LoVo (cell line): ENCODE measurements around the gene ZNF827.

Experiments used
- DNase-seq: peaks from one replicate; pipeline ENCODE4 v3.0.0-alpha.2; 2016; ENCODE audit warnings: low spot score

The ZNF827 gene

DNA sequence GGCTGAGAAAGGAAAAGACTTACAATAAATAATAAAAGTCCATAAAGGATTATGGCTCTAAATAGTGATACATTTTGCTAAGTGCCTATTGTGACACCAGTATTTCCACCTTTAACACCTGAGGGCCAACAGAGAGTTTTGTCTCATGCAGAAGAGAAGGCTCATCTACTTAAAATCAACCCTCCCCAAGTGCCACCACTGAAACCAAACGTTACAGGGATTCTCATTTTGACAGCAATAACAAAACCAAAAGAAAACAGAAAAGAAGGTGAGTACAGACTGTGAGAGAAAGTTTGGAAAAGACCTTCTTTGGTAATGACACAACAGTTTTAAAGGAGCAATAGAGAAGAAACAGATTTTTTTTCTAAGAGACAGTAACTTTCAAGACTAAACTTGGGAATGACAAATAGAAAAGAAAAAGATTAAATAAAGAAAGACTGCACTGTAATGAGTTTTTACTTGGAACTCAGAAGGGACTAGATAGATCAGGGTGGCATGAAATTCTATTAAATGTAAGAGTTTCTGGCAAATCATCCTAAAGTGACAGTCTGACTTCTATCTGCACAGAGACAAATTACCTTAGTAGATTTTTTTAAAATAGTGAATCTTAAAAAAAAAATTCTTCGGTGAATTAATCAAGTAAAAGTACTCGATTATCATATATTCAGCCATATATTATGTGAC lies 109.7 kb downstream of the ZNF827 start:
- no peak for DNase-seq

DNA sequence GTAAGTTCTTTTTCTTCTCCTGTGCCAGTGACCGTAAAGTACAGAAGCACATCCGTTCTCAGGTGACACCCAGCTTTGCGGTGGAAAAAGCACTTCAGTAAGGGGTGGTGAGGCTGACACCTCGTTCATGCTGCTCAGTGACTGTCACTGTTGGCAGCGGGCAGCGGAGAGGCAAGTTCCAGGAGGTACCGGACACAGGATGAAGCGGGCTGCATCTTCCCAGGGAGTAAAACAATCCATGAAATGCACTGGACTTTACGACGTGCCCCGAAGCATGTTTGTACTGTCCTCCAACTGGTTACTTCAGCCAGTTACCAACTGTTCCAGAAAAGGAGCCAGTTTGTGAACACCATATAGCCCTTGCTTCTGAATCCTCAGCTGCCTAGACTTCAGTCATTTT lies 110.7 kb downstream of the ZNF827 start:
- no peak for DNase-seq

DNA sequence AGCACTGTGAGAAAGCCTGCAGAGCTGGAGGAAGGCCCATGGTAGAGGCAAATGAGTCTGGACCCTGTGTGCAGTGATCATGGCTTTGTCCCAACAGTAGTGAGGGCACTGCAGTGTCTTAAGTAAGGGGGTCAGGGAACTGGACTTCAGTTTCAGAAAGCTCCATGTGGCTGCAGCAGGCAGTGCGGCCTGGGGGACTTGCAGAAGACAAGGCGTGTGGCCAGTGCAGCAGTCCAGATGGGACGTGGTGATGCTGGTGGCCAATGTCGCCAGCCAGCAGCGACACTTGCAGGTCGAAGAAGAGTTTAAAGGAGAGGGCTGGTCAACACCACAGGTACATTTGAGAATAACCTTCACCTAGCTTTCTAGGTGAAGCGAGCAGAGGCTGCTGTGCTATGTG lies 113.4 kb downstream of the ZNF827 start:
- DNase-seq: no peak

DNA sequence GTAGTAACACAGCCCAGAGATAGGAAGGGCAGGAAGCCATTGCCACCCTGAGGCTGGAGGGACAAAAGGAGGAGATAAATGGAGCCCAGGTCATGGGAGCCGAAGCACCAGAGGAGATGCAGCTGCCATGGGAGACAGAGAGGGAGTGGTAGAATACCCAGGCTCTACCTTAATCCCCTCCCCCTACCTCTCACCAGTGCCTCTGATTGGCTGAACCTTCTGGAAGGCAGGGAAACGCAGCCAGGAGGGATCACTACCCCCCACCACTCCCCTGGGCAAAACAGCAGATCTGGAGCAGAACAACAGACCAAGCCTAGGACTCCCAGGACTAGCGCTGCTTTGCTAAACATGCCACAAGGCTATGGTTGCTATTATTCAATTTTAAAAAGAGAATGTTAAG lies 114.2 kb downstream of the ZNF827 start:
- no peak for DNase-seq

DNA sequence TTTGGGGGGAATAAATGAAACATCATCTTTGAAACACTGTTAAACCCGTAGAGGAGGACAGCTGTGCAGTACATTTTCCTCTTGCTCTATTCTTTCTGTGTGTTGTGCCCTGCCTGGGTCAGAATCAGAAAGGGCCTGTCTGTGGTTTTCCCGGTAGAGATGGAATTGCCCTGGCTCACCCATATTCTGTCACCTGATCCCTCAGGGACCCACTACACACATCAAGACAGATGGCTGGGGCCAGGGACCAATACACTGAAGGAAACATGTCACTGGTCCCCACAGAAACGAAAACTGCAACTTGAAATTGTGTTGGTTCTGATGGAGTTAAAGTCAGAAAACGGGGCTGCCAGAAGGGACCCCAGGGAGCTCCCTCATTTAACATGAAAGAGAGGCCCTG lies 114.9 kb downstream of the ZNF827 start:
- no peak for DNase-seq

DNA sequence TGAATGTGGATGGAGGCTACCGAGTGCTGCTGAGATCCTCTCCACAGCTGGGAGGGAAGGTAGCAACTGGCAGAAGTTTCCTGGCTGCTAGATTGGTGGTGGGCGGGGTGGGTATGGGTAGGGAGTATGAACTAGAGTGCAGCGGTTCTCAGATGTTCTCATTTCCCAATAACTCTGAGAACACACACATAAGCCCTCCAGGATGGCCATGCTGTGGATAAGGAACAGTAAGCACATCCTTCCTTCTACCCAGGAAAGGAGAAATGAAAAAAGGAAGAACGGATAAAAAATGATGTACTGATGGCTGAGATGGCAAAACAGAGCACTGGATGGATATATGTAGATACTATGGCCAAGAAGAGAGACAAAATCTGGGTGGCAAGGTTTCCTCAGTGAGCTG lies 116.0 kb downstream of the ZNF827 start:
- no peak for DNase-seq

DNA sequence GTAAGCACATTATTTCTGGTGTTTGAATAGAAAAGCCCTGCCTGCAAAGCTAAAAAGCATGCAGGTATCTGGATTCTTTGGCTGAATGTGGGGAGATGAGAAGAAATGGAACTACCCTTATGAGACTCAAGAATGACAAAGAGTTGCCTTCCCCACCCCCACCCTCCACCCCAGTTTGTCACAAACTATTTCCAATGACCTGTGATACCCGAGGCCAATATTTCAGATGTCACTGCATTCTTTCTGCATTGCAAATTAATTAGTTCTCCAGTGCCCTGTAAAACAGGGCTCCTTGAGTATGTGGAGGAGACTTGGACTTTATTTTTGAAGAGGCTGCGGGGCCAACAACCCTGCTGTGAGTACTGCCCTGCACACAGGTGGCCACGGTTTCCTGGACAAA lies 116.4 kb downstream of the ZNF827 start:
- DNase-seq: no peak

DNA sequence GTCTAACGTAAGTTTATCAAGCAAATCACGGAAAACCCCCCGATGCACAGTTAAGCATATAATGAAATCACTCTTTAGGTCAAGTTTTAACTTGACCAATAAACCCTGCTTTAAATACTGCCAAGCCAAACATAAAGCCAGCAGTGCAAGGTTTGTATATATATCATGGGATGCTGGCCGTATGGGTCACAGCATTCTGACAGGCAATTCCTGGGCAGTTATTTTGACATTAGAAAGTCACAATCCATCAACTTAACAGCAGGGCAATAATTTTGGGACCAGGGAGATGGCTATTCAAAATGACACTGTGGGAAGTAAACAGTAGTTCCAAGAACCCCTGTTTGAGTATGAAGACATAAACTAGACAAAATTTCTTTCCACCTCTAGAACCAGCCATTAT lies 116.9 kb downstream of the ZNF827 start:
- no peak for DNase-seq

DNA sequence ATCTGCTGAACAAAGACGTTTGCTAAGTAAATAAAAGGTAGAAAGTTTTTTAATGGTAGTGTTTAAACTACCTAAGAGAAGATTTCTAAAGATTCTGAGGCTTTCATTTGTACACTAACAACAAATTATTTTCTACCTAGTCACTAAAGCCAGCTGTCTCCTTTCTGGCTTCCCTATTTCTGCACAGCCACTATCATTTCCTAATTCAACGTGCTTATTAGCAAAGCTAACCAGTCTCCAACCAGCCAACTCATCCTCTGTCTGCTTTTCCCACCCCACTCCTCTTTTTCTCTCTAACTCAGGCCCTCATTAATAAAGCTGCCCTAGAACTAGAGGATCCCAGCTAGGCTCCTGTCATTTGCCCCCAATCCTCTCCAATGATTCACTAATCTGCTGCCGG lies 118.2 kb downstream of the ZNF827 start:
- DNase-seq: no peak

DNA sequence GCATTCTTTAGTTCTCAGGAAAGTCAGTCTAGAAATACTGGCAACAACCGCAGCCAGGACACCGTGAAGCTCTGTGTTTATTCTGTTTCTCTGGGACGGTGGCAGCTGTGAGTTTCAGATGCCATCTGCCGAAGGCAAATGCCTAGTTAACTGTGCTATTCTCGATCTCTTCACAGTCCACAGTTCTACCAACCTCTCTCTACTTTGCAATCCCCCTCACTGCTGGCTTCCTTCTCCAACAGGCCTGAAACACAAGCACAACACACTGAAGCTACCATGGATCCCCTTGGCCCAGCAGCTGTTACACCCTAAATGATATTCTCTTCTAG lies 118.8 kb downstream of the ZNF827 start:
- no peak for DNase-seq

DNA sequence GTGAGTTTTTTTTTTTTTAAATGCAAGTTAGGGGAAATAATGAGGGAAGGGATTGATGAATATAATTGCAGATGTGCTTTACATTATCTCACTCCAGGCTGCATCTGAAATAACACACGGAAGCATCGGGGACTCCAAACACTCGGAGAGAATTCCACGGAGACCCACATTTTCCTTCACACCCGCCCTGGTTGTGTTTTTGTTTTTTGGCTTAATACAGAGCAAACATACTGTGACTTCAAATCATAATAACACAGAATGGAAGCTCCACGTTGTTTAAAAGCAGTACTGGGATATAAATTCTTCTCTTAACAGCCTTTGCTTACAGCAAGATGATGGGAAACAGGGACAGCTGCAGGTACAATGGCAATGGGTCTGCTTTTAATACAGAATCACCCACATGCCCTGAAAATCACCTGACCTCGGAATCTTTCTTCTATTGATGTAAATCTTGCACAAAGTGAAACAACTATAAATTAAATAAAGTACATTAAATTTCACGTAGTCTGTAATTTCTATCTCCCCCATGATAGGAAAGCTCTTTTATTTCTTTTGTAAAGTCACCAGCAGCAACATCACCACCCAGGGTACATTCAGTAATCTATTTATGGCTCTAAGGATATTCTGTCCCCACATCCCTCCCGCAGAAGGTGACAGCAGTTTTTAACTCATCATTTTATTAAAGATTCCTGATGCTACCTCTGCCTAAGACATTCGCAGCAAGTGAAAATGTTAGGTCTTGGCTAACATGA lies 119.3 kb downstream of the ZNF827 start:
- no peak for DNase-seq

DNA sequence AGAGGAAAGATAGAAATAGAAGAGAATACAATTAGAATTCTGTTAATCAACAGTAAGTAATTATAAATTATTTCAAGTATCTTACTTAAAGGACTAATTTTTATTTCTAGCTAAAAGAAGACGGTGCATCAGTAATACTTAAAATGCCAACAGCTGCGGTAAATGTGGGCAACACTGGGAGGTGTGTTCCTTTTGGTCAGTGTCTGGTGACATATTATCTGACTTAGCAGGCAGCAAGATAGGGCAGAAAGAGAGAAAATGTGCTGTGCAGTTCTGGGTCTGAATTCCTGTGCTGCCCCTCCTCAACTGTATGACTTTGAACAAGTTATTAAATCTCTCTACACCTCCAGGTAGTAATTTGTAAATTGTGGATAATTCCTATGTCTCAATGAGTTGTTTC lies 120.6 kb downstream of the ZNF827 start:
- no peak for DNase-seq

DNA sequence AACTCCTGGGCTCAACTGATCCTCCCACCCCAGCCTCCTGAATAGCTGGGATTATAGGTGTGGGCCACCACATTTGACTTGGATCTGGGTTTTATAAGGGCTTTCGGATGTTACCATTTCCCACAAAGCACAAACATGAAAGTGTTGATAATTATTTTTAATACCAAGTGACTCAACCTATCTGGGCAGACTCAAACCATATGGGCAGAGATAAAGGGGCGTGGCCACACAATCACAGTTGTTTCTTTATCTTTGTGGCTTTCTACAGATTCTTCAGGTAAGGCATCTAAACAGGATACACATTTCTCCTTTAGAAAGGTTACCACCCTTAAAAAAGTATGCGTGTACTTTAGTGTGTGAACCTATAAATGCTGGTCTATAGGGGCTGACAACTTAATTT lies 122.5 kb downstream of the ZNF827 start:
- no peak for DNase-seq

DNA sequence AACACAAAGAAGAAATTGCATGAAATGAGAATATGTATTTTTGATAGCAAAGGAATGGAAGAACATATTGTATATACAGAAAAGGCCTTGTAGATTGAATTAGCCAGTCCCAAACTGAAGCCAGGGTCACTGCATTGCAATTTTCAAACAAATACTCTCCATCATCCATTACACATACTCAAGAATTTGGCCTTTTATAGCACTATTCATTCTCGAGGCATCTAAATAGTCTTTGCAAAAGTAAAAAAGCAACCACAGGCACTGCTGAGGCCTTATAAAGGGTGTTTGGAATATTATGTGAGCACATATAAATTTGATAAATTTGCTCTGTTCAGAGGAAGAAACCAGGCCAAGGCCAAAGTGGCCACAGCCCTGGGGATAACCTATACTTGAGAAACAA lies 123.0 kb downstream of the ZNF827 start:
- DNase-seq: no peak

DNA sequence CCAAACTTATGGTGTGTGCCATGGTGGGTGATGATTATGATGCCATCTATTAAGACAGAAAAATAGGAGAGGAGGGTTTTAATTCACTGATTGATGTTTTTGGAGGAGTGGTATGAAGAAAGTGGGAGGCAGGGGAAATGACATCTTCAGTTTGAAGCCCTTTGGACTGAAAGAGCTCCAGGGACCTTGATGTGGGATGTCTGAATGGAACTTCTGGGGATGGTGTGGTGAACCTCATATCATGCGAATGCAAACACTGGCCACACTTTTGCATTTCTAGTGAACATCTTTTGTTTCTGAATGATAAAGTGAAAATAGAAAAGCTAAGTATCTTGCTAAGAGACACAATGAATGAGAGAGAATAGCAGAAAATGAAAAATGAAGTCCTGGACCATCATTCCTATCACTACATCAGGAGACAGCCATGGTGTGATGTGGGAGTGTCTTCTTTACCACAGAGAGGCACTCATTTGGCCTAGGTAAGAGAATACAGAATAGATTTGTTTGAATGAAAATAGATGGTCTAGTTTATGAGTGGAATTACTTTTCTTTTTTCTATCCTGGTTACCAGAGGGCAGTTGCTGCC lies 123.5 kb downstream of the ZNF827 start:
- no peak for DNase-seq

DNA sequence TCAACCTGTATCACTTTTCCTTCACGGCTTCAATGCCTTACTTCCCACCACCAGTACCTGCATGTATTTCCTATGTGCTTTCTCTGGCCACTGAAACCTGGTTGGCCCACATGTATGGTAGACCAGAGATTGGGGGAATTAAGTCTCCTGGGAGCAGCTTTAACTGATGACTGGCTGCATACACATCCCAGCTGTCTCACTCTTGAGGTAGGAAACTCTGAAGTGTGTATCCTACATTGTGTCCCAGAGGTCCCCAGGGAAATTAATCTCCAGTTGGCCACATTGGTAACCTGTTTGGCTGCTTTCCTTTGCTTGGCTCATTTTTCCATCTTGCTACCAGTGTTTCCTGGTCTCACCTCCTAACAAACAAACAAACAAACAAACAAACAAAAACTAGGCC lies 124.4 kb downstream of the ZNF827 start:
- no peak for DNase-seq

DNA sequence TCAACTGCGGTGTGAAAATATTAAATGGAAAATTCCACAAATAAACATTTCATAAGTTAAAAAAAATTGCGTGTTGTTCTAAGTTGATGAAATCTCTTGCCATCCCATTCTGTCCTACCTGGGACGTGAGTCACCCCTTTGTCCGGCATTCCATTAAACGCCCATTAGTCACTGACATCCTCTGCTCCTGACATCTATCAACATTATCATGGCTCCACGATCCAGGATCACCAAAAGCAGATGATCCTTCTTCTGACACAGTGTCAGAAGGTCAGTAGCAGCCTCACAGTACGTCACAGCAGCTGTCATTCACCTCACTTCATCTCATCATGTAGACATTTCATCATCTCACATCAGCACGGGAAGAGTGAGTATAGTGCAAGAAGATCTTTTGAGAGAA lies 125.7 kb downstream of the ZNF827 start:
- peak; percentile 2 for DNase-seq

DNA sequence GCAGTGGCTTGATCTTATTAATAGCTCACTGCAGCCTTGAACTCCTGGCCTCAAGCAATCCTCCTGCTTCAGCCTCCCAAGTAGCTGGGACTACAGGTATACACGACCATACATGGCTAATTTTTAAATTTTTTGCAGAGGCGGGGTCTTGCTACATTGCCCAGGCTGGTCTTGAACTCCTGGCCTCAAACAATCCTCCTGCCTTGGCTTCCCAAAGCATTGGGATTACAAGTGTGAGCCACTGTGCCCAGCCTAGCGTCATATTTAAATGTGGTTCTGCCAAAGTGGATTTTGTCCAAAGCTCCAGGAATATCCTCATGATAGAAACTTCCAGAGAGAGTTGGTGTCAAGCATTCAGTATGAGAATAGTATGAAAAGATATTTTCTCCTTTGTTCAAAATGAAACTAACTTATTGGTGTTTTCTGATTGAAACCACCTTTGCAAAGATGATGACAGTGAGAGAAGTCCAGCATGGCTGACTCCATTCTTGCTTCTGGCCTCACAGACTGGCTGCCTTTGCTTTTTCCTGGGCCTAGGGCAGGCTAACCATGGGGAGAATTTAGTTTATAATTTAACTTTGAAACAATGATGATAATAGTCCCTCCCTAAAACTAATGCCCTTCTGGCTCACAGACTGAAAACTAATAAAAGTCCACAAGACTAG lies 129.6 kb downstream of the ZNF827 start:
- DNase-seq: no peak

DNA sequence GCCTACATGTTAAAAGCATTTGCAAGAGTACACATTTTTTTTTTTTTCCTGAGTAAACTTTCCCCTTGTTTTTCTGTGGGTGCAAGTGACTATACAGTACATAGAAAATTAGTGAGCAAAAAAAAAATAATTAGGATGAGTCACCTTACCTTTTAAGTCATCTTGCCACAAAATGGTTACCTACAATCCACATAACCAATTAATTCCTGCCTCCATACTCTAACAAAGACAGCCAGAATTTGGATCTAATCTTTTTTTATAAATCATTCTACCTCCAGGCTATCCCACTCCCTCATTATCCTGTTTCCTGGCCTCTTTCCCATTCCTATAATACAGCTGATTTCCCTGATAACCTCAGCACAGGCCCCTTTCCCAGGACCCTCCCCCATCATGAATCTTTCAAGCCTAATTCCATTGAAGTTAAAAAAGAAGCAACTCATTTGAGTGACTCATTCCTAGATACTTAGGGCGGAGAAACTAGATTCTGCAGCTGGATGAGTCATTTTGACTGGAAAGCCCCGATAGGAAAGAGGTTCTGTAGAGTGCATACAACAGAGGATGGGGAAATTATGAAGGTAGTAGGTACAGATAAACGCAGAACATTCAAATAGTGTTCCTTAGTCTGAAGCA lies 130.5 kb downstream of the ZNF827 start:
- DNase-seq: peak; percentile 54

DNA sequence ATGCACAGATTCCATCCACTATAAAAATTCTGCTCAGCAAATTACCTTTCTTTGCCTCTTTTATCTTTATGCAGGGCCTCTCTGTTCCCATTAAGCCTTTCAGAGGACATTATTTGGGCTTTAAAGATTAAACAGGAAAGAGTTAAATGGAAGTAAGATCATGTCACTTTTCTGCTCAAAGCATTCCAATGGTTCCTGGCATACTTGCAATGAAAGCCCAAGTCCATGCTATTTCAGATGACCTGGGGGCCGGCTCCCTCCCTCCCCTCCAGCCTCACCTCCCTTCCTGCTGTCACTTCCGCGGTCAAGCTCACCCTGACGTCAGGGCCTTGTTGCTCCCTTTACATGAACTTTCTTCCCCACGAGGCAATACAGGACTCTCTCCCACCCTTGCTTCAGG lies 133.1 kb downstream of the ZNF827 start:
- no peak for DNase-seq

DNA sequence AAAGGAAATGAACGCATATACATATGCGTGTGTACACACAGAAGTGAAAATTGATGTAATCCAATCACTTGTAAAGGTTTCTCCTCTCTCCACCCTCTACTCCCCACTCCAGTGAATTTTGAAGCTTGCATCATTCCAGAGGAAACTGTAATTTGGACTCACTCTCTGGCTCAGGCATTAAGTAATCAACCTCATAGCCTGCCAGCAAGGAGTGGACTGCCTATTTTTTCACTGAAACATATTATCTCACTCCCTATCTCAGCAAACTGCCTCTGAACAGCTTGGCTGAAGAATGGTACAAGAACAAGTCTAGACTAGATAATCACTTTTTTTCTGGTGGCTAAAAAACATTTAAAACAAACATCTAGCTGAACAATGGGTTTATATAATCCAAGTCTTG lies 134.5 kb downstream of the ZNF827 start:
- DNase-seq: no peak

DNA sequence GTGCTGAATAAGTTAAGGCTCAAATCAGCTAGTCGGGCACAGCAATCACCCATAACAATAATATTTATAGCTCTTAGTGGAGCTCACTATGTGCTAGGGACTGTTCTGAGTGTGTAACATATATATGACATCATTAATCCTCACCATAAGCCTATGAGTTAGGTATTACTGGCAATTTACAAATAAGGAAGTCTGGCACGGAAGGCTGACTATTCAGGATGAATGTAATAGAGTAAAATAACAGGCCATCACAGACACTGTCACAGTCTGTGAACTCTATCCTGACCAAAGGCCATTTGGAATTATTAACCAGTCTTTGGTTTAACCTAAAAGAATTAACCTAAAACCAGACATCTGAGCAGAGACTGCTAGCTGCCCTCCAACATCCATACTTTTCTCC lies 139.4 kb downstream of the ZNF827 start:
- DNase-seq: no peak

DNA sequence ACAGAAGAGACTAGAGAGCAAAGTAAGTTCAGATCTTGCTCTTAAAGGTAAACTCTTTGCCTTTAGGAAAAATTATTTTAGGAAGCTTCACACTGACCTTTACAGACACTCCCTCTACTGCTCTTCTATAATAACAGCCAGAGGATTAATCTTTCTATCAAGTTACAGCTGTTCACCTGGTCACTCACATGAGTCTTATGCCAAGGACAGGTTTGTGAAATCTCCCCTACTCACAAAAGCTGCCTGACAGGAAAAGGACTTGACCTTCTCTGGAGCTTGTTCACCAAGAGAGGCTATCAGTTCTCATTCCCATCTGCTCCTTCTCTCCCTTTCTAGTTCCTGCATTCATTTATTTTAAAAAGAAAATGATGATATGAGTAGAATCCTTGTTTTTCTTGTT lies 141.3 kb downstream of the ZNF827 start:
- no peak for DNase-seq
